HG03135 (cell line): ENCODE results near the gene TMEM164.

ENCODE experiments used
- ATAC-seq: cut with Tn5 transposase; IDR thresholded peaks from one replicate; pipeline ENCODE4 v1.9.1; 2021; ENCODE audit warnings: mild to moderate bottlenecking, moderate library complexity; ENCODE audit not compliant: unreplicated experiment

The TMEM164 gene

GRCh38 chrX:110062919-110063318 is 60.0 kb downstream of the TMEM164 start:
- ATAC-seq = no peak

- no peak for ATAC-seq
Observed at GRCh38 chrX:110066488-110067225, 63.7 kb downstream of the TMEM164 start.

DNA sequence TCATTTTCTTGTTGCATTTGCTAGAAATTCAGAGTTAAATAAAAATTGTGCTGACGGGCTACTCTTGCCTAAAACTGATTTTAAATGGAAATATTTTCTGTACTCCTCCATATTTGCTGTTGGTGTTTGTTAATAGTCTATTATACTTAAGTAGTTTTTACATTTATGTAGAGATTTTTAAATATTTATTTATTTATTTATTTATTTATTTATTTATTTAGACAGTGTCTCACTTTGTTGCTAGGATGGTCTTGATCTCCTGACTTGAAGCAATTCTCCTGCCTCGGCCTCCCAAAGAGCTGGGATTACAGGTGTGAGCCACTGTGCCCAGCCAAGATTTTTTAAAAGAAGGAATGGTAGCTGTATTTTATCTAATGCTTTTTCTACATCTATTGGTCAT is 68.1 kb downstream of the TMEM164 start:
- no peak for ATAC-seq

GRCh38 chrX:110081320-110081719 is 78.4 kb downstream of the TMEM164 start:
- no peak for ATAC-seq

DNA sequence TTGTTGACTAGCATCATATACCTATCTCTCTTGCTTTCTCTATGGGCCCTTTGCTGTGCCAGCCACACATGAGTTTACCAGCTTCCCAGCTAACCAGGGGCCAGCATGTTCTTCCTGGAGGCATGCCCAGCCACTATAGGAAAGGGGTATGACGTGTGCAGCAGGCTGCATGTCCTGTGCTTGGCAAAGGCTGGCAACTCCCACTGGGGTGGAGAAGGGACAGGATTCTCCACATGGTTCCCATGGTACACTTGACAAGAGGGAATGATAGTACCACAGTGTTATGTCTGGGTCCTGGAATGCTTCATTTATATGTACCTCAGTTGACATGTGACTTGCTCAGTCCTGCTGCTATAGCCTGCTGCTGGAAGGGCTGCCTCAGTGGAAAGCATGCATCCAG is 78.8 kb downstream of the TMEM164 start:
- ATAC-seq = no peak

DNA sequence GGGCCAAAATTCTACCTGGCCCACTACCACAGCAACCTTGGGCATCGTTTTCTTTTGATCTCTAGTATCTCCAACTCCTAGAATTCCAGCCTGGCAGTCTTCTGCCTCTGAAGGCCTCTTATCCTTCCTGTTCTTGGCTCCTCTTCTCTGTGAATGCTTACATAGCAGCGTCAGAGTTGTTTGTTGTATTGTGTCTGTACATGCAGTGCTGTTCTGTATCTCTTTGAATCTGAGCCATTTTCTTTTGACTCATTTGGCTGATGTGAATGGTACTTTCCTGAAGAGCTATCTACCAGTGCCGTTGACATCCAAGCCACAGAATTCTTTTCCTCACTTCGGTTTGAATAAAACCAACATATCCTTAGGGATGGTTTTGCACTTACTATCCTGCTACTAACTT is 79.2 kb downstream of the TMEM164 start:
- ATAC-seq = no peak

DNA sequence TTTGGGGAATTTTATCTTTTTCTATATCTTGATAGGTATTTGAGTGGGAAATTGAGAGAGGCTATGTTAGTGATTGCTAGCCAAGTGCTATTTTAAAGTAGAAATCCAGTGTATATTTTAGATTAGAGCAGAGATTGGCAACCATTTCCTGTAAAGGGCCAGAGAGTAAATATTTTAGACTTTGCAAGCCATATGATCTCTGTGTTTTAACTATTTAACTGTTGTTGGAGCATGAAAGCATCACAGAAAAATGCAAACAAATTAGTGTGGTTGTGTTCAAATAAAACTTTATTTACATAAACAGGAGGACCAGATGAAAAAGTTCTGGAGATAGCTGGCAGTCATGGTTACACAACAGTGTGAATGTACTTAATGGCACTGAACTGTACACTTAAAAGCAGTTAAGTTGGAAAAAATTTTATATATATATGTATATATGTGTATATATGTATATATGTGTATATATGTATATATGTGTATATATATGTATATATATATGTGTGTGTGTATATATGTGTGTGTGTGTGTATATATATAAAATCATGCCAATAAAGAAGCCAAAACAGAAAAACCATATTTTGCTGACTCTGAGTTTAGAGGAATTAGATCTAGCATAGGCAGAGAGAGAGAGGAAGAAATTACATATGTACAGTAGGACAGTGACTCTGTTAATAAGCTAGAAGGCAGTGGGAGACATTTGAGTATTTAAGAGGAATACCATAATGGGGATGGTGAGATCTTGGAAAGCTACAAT is 83.4 kb downstream of the TMEM164 start:
- no peak for ATAC-seq

GRCh38 chrX:110086916-110087484 is 84.1 kb downstream of the TMEM164 start:
- no peak for ATAC-seq

DNA sequence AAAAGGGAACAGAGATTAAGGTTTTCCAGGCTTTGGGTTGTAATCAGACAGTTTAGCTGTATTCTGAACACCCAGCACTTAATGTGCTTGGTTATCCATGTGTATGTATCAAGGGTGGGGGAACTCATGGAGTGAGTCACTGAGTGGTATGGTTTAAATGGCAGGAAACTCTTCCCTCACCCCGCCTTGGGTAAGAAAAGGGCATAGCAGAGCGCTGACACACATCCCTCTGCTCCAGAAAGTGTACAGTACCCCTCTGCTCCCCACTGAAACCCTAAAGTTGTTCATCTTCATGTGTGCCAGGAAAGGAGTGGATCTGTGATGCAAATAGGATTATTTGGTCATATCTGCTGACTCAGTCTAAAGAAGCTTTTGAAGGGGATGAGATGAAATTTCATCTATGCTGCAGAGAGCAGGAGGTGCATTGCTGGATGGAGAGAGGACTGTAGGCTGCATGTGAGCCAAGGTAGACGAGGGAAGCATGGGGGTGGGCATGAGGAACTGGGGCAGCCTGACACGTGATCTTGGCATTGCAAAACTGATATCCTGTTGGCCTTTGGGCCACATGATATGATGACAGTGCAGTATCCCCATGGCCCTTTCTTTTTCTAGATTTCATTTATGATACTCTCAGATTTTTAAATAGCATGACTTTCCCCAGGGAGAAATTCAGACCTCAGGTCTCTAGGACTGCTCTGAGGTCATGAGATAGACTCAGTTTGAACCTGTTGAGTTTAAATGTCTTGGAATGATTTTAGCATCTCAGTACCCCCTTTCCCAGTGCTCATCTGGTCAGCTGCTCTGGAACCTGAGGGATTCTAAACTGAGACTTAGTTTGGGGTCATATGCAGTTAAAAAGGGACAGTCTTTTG is 84.8 kb downstream of the TMEM164 start:
- no peak for ATAC-seq

GRCh38 chrX:110089656-110090403 is 86.9 kb downstream of the TMEM164 start:
- no peak for ATAC-seq

- ATAC-seq = no peak
Observed at GRCh38 chrX:110097920-110098319, 95.0 kb downstream of the TMEM164 start.

- ATAC-seq = no peak
Observed at GRCh38 chrX:110103344-110103743, 100.4 kb downstream of the TMEM164 start.

DNA sequence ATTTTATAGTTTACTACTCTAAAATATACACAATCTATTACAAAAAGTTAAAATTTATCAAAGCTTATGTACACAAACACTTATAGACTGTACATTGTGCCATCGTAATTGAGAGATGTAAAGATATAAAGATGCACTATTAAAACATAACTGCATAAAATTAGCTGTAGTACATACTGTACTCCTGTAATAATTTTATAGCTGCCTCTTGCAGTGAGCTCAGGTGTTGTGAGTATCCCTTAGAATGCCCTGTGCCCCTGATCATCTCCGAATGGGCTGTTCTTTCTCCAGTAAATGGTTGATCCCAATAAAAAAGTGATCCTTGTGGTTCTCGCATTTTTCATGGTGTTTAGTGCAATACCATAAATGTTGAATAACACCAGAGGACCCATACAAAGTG is 101.2 kb downstream of the TMEM164 start:
- ATAC-seq = no peak

GRCh38 chrX:110108381-110108821 is 105.5 kb downstream of the TMEM164 start:
- ATAC-seq = no peak

DNA sequence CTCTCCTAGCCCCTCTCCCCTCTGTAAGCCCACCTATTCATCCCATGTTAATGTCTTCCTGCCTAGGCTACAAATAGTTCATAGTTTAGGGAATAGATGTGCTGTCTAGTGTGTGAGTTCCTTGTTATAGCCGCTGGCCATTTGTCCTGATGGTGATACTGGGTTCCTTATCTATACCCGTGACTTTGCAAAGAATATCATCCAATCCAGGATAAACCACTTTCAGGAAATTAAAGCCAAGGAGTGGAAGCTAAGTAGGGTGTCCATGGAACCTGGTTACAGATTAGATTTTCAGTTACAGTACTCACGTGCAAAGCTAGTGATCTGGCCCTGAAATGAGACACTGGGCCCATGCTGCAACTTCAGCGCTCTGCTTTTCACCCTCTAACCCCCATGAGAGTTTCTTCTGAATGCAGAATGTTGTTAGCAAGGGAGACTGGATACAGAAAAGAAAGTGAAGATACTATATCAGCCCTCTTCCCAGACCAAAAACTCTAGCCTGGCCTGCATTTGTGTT is 111.4 kb downstream of the TMEM164 start:
- no peak for ATAC-seq

- ATAC-seq = no peak
Observed at GRCh38 chrX:110116066-110116980, 113.4 kb downstream of the TMEM164 start.

GRCh38 chrX:110118530-110118929 is 115.6 kb downstream of the TMEM164 start:
- ATAC-seq = no peak

DNA sequence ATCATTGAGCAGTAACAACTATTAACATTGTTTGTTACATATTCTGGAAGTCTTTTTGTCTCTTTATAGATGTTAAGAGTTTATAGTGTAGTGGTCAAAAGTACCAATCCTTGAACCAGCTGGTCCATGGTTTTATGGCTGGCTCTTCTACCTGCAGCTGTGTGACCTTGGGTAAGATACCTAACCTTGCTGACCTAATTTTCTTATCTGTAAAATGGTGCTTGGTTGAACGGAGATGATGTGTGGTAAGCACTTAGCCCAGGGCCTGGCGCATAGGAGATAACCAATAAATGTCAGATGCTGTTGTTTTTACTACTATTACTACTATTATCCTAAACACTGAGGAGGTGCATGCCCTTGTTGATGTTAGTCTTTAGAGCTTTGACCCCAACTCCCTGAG is 116.6 kb downstream of the TMEM164 start:
- ATAC-seq = no peak

DNA sequence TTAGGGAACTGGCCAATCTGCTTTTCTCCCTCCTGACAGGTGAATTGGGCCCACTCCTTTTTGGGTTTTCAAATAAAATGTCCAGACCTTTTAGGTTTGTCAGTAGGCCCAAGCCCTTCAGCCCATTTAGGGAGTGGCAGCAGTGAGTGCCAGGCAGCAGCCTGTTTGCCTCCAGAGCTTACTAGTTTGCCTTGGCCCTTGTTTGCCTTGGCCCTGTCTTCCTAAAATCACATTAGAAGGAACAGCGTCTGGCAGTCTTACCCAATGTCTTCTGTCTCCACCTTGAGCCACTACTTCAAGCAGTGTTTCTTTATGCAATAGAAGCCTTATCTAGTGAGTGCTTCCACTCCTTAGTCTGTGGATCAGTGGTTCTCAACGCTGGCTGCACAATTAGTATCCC is 117.1 kb downstream of the TMEM164 start:
- ATAC-seq = no peak
